ENCODE measurements around the gene ZNF319.

Gene ZNF319

GRCh38 chr16:57999971-58000705 lies at the start of gene ZNF319:
ZNF319 (minus strand) TSS chr16:58000672; CDS start chr16:57998265, 2,407 bp downstream.
- peak; percentile 67 for DNase-seq (ENCODE audit: low spot score)

GRCh38 chr16:58049232-58050185 lies 49.0 kb upstream of the ZNF319 start:
- DNase-seq (ENCODE audit: low spot score), result no peak

GRCh38 chr16:58048494-58049231 lies 48.2 kb upstream of the ZNF319 start:
- no peak for DNase-seq (ENCODE audit: low spot score)

DNA sequence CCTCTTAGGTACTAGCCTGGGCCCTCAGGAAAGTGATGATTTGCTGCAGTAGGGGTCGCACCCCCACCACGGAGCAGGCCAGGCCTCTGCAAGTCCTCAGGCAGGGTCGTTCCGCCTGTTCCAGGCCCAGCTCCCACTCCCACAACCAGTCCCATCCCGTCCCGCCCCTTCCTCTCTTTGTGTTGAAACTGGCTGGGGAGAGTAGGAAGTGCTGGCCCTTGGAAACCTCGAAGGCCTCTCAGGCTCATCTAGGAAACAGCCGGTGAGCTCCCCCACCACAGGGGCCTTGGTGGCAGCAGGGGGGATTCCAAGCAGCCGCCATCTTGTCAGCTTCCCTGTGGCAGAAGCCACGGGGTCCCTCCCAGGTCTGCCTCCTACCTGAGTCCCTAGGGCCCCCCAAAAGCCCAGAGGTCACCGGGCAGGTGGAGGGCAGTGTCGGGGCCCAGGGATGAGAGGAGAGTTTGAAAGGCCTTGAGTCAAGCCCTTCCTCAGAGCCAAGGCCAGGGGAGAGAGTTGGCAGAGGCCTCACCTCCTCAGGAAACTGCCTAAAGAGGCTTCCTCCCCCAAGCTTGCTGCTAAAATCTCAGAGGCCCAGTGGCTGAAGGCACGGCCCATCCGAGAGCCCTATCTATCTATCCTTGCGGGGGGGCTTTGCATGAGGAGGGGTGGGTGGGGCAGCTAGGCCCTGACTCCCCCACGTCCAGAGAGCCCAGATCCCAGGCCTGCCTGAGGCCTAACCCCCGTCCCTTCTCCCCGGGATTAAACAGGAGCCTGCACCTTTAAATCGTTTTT lies 47.3 kb upstream of the ZNF319 start:
- DNase-seq (ENCODE audit: low spot score), result no peak

DNA sequence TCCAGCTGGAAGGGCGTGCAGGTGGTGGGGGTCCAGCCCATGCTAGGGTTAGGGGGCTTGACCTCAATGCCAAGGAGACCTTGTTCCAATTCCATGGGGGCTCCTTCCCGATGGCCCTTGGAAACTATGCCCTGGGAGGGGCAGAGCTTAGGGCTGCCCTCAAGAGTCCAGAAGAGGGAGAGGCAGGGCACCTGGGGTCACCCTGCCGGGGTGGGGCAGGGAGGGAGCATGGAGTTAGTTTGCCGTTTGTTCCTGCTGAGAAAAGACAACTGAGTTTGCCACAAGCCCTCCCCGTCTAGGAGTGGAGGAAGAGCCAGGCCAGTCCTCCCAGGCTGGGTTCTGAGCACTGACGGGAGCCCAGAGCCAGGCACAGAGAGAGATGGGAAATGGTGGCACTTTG lies 46.5 kb upstream of the ZNF319 start:
- DNase-seq (ENCODE audit: low spot score), result no peak

GRCh38 chr16:58046054-58046881 lies 45.8 kb upstream of the ZNF319 start:
- DNase-seq (ENCODE audit: low spot score), result no peak

GRCh38 chr16:58045096-58045495 lies 44.6 kb upstream of the ZNF319 start:
- DNase-seq (ENCODE audit: low spot score), result no peak

GRCh38 chr16:58044266-58045019 lies 44.0 kb upstream of the ZNF319 start:
- DNase-seq (ENCODE audit: low spot score), result no peak

GRCh38 chr16:58043571-58044155 lies 43.2 kb upstream of the ZNF319 start:
- no peak for DNase-seq (ENCODE audit: low spot score)

DNA sequence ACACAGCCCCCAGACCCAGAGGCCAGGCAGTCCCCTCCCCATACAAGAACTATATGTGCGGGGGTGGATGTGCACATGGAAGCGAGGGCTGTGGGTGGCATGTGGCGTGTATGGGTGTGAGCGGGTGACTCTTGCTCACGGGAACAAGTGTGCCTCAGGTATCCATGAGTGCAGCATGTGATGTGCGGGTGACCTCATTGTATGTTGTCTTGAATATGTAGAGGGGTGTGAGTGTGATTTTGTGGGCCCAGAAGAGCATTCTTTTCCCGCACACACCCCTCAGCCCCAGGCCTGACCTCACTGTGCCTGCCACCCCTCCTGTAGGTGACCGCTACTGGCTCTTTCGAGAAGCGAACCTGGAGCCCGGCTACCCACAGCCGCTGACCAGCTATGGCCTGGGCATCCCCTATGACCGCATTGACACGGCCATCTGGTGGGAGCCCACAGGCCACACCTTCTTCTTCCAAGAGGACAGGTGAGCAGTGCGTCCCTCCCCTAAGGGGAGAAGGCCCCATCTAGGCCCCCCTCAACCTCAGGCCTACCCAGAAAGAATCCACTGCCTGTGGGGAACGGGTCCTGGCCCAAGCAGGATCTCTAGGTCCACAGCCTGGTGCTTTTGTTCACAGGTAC lies 42.5 kb upstream of the ZNF319 start:
- no peak for DNase-seq (ENCODE audit: low spot score)

DNA sequence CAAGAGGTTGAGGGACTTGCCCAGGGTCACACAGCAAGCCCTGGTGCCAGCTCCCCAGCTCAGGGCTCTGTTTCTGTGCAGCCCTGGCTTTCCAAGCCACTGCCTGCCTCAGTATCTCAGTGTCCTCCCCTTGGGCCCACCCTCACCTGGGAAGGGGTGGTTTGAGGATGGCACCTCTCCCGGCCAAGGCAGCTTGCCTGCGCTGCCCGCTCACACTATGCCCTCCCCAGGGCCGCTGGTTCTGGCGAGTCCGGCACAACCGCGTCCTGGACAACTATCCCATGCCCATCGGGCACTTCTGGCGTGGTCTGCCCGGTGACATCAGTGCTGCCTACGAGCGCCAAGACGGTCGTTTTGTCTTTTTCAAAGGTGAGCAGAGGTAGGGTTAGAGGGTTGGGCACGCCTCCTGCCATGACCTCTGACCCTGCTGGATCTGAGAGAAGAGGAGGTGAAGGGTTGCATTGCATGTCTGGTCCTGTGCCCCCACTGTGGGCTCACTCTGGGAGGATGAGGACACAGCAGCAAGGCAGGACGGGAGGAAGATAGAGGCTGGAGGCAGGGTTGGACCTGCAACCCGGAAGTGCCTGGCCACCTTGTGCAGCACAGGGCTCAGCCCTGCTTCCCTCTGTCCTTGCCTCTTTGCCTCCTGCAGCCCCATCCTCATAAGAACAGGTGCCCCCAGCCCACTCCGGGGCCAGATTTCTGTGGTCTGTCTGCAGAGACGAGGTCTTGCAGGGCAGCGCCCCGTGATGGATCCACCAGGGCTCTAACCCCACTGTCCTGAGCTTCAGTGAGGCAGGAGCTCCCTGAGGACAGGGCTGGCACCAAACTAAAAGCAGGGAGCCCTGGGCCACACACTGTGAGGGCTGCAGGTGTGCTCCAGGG lies 41.8 kb upstream of the ZNF319 start:
- DNase-seq (ENCODE audit: low spot score), result no peak

- DNase-seq (ENCODE audit: low spot score), result no peak
Measured at GRCh38 chr16:58041628-58041955, 41.1 kb upstream of the ZNF319 start.

GRCh38 chr16:58040945-58041627 lies 40.6 kb upstream of the ZNF319 start:
- no peak for DNase-seq (ENCODE audit: low spot score)

DNA sequence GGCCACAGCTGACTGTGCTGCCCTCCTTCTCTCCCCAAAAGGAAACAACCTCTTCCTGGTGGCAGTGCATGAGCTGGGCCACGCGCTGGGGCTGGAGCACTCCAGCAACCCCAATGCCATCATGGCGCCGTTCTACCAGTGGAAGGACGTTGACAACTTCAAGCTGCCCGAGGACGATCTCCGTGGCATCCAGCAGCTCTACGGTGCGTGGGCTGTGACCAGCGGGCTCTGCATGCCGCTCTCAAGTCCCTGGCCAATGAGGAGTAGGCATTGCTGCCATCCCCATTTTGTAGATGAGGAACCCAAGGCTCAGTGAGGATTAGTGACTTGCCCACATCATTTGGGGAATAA lies 40.0 kb upstream of the ZNF319 start:
- DNase-seq (ENCODE audit: low spot score), result no peak

DNA sequence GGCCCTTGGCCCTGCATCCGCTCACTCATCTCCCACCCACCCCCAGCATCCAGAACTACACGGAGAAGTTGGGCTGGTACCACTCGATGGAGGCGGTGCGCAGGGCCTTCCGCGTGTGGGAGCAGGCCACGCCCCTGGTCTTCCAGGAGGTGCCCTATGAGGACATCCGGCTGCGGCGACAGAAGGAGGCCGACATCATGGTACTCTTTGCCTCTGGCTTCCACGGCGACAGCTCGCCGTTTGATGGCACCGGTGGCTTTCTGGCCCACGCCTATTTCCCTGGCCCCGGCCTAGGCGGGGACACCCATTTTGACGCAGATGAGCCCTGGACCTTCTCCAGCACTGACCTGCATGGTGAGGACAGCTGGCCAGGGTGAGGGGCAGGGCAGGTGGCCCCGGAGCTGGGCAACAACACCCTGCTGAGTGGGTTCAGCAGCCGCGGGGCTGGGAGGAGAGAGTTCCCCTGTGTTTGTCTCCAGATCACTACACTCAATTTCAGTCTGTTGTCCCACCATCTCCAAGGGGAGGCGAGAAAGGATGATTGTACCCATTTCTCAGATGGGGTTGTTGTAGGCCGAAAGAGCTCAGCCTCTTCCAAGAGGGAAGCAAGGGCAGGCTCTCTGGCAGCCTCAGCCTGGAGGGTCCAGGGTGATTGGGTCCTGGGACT lies 39.5 kb upstream of the ZNF319 start:
- DNase-seq (ENCODE audit: low spot score), result no peak

- DNase-seq (ENCODE audit: low spot score), result no peak
Measured at GRCh38 chr16:58038219-58038641, 37.8 kb upstream of the ZNF319 start.
